ENCODE results near the gene MT1F.

The MT1F gene

DNA sequence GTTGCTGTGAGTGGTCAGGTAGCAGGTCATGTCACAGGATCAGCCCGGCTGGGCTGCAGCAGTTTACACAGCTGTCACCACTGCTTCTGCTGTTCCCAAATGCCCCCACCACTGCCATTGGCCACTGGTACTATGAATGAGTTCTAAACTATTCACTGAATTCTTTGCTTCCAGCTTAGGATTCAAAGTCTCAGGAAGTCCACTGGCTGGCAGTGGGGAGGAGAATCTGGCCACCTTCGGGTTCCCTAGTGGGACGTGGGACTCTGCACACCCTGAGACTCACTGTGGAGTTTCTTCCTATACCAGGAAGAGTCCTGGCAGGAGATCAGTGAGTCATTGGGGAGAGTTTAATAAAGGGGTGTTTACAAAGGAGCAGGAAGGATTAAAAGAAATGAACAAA lies 31.4 kb downstream of the MT1F start:
- DNase-seq: no peak

DNA sequence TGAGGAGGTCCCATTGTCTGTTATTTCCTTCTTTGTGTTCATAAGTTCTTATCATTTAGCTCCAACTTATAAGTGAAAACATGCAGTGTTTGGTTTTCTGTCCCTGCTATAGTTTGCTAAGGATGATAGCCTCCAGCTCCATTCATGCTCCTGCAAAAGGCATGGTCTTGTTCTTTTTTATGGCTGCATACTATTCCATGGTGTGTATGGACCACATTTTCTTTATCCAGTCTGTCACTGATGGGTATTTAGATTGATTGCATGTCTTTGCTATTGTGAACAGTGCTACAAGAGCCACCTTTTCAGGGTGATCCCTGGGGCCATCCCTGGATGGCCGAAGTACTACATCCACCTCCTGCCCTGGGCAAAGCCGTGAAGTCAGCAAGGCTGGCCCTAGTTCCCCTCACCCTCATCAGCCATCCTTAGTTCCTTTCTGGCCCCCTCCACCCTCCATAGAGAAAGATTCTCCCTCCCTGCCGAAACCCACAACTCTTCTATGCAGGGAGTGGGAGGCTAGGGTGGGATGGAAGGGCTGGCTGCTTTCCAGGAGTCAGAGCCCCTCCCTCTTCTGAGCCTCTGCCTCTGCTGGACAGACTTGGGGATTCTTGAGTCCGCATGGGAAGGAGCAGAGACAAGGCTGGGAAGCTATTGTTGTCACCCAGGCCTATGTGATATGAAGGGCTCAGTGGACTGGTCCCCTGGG lies 32.8 kb downstream of the MT1F start:
- DNase-seq: no peak

DNA sequence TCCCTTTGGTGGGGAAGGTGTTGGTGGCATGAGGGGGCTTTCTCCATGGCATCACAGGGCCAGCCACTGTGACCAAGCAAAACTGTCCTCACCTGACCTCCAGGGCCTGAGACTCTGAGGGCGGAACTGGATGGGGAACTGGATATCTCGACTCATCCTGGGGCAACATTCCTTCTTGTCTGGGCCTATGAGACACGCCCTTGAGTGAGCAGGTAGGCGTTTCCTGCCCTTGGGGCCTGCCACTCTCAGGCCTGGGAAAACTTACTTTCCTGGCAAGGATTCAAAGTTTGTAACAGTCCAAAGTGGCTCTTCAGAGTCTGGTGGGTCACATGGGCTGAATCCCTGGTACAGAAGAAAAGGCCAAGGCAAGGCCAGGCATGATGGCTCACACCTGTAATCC lies 34.1 kb downstream of the MT1F start:
- no peak for DNase-seq

DNA sequence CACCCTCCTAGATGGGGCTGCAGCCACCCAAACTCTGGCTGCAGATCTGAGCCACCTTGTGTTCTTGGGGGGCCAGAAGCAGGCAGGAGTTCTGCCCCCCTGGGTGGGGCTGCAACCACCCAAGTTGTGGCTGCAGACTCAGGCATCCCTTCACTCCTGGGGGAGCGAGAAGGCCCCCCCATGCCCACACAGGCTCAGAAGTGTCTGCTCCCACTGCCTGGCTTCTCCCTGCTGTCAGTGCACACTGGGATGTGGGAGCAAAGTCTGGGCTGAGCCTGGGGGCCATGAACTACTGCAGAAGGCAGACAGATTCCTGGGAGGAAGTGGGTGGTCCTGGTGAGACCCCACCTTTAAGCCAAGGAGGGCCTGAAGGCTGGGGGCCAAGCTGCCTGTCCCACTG lies 37.5 kb downstream of the MT1F start:
- no peak for DNase-seq

DNA sequence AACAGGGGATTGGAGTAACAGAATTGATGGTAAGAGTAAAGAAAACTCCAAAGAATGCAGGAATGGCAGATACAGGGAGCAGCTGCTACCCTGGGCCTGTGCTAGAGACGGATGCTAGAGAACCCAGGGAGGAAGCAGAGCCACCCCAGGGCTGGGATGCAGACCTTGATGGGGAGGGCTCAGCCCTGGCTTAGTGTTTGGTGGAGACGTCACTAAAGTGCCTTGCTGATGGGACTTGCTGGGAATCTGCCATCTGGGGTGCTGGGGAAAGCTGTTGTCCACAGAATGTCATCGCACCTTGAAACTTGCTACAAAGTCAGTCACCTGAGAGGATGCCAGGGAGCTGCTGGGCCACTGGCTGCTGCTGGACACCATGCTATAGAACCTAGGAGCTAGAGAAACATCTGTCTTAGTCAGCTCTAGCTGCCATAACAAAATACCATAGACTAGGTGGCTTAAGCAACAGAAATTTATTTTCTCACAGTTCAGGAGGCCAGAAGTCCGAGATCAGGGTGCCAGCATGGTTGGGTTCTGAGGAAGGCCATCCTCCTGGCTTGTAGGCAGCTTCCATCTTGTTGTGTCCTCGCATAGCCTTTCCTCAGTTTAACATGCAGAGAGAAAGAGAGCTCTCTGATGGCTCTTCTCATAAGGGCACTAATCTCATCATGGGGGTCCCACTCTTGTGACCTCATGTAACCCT lies 39.8 kb downstream of the MT1F start:
- no peak for DNase-seq

DNA sequence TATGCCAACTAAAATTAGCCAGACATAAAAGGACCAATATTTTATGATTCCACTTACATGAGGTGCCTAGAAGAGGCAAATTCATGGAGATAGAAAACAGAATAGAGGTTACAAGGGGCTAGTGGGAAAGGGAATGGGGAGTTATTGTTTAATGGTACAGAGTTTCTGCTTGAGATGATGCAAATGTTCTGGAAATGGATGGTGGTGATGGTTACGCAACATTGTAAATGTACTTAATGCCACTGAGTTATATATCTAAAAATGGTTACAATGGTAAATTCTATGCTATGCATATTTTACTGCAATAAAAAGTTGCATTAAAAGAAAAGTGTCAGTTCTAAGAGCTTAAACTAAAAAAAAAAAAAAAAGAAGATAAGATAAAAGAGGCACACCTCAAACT lies 42.4 kb downstream of the MT1F start:
- DNase-seq: no peak

DNA sequence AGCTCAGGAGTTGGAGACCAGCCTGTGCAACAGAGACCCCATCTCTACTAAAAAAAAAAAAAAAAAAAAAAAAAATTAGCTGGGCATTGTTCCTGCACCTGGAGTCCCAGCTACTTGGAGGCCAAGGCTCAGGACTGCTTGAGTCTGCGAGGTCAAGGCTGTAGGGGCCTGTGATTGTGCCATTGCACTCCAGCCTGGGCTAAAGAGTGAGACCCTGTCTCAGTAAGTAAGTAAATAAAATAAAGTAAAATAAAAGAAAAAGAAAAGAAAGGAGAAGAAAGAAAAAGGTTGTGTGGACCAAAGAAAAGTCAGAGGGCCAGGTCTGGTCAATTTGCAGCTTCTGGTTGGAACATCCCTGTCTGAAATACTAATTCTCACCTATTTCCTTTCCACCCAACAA lies 42.9 kb downstream of the MT1F start:
- no peak for DNase-seq

DNA sequence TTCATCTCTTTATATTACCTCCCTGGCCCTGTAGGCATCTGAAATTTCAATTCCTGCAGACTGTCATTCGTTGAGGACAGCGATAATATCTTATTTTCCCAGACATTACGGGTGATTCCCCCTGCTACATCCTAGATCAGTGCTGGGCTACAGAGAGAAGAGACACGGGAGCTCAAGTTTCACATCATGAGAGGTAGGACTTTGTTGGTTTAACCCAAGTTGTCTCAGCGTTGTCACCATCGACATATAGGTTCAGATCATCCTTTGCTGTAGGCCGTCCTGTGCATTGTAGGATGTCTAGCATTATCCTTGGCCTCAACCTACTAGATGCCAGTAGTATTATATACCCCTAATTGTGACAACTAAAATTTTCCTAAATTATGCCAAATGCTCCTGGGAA lies 43.8 kb downstream of the MT1F start:
- no peak for DNase-seq

DNA sequence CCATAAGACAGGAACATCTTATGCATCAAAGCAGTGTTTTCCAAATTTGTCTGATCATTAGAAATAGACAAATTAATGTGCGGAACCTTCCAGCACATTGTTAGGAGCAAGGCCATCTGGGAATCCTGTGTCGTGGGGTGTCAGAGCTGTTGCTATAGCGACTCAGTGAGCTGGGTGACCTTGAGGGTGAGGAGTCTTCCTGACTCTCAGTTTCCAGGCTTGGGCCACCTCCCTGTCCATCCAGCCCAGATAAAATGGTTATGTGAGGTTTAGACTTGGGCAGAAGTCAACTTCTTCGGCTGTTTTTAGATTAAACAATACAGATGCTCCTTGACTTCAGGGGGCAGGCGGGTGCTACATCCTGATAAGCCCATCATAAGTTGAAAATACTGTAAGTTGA lies 45.1 kb downstream of the MT1F start:
- no peak for DNase-seq
